HG03469 (cell line): ENCODE results near the gene CAD.

Experiments used
- ATAC-seq: cut with Tn5 transposase; IDR thresholded peaks from one replicate; pipeline ENCODE4 v1.9.1; 2021; ENCODE audit warnings: mild to moderate bottlenecking, moderate library complexity, moderate number of reproducible peaks; ENCODE audit not compliant: unreplicated experiment

The CAD gene

DNA sequence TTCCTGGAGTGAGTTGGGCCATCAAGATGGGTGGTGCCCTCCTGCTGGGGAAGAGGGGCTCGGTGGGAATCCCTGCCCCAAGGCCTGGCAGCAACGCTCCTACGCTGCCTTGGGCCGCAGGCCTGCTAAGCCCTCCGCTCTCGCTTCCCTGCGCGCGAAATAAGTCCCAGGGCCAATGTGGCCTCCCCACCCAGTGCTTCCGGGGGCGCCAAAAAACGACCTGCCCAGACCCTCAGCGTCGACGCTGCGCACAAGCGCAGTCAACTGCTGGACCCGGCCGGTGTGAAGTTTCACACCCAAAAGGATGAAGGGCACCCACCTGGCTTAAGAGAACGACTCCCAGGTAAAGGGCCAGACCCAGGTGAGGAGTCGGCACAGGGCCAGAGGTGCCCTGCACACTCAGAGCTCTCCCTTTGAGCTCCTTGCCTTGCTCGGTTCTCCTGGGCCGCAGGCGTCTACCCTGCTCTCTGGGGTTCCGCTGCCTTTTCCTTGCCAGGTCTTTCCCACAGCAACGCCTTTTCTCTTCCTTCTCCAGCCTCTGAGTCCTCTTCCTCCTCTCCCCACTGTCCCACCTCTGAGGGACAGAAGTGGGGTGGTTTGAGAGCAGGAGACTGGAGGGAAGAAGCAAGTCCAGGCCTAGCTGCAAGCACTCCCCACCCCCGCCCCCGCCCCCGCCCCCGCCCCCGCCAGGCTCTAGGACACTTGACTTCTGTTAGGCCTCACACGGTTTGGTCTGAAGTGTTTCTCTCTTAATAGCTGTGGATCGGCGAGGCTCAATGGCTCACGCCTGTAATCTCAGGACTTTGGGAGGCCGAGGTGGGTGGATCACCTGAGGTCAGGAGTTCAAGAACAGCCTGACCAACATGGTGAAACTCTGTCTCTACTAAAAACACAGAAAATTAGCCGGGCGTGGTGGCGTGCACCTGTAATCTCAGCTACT is 58.3 kb downstream of the CAD start, which contains the start of gene DNAJC5G:
DNAJC5G (plus strand) TSS at position 223 of the 940 bp plus-strand sequence. CDS start 1,296 bp downstream, outside the sequence.
- ATAC-seq, result no peak

DNA sequence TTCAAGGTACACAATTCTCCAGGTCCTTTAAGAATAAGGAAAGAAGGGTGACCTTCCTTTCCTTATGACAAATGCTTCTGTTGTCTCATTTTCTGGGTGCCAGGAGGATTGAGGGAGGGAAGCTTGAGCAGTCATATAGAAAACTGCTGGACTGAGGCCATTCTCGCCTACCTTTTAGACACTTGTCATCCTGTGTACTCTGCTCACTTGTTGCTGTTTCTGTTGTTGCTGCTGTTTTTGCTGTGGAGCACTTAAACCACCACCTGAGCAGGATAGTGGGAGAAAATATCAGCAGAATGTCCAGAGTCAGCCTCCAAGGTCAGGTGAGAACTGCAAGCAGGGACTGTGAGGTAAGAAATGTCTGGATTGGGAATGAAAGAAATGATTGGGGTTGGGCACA is 60.8 kb downstream of the CAD start:
- ATAC-seq, result no peak

DNA sequence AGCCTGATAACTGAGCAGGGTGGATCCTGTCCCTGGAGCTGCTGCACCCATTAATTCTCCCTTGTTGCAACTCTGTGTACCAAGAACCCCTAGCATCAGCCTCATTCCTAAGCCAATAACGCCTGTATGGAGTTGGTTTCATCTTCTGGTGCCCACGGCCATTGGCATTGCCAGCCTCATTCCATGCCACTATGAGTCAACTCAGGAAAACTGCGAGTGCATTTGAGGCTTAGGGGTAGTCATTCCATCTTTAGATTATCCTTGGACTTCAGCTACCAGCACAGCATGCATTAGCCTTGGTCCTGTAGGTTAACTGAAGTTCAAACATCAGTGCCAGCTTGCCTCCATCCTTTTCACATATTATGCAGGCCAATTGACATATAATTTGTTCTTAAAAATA is 63.7 kb downstream of the CAD start:
- ATAC-seq, result no peak

DNA sequence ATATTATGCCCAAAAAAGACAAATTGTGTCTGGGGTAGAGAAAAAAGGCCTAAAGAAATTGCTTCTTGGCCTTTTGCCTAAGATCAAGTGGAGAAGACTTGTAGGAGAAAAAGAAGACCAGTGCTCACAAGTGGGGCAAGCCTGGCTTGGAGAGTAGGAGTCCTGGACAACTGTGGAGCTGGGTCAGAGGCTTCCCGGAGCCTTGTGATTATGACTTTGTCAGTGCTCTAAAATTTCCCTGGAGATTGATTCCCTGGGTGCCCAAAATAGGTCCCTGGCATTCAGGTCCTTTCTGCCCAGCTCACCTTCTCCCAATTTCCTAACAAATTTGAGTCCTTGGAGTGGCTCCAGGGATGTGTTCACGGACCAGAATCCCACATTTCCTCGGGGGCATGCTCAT is 64.3 kb downstream of the CAD start:
- no peak for ATAC-seq

DNA sequence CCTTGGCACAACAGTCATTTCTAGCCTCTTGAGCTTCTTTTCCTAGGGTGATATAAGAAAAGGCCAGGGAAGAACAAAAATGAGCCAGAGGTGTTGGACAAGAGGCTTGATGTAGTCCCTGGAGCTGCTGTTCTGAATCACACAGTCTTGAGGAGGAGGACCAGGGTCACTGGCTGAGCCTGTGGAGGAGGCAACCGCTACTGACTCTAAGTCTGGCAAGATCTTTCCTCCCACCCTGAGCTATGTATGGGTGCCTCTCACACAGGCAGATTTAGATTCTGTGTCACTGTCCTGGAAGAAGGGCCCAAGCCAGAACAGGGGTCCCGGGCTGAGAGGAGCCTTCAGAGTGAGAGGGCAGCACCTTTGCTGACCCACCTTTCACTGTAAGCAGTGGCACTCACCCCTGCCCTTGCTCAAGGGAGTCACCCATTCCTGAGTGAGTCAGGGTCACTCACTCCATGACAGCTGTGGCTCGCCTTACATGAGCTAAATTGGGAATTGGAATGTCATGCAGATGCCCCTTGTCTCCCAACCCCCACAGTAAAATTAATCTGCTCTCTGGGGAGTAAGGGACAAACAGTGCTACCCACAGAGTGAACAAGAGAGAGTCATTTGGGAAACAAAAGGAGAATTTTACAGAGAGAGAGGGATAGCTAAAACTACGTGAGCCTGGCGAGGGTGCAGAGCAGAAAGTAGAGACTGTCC is 64.8 kb downstream of the CAD start, which contains the start of gene TRIM54:
TRIM54 (plus strand) TSS at position 575 of the 705 bp plus-strand sequence. CDS start 303 bp downstream, outside the sequence.
- no peak for ATAC-seq

DNA sequence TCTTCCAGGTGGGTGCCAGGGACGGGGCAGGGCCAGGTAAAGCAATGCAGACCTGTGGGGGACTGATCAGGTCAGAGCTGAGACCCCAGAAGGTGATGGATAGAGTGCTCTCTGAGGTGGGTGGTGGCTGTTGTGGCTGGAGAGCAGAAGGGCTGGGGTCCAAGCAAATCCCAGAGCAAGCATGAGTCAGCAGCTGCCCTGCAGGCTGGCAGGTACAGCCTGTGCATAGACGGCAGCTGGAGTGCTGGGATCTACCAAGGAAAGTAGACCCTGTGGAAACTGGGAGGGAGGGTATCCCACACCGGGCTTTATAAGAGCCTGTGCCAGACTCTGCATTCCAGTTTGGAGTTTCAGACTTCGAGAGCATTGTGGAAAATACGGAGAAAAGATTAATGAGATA is 65.7 kb downstream of the CAD start:
- no peak for ATAC-seq

DNA sequence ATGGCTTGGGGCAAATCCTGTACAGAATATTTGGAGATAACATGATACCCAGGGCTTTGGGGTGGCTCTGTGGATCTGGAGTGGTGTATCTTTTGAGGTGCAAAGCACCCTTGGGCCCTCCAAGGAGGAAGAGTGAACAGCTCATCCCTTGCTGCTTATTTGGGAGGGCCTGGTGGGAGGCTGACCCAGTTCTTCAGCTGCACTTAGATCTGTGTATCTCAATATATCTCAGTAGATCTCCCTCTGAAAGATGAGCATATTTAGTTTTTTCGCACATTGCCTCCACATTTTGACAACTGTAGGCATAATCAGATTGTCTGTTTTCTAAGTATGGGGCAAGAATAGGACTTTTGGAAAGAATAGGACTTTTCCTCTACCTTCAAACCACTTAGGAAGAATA is 67.8 kb downstream of the CAD start:
- ATAC-seq, result no peak

DNA sequence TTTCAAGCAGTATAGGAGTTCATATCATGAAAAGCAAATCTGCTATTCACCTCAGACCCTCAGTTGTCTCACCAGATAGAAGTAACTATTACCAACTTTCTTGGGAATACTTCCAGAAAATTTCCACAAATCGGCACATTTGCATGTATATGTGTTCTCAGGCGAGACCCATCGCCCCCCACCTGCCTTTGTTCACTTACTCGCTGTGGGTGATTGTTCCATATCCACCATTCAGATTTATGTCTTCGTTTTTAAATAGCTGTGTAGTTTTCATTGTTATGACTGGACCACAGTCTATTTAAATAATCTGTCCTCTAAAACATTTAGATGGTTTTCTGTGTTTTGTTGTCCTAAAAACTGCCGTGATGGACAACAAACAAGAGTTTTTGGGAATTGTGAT is 68.3 kb downstream of the CAD start:
- no peak for ATAC-seq

DNA sequence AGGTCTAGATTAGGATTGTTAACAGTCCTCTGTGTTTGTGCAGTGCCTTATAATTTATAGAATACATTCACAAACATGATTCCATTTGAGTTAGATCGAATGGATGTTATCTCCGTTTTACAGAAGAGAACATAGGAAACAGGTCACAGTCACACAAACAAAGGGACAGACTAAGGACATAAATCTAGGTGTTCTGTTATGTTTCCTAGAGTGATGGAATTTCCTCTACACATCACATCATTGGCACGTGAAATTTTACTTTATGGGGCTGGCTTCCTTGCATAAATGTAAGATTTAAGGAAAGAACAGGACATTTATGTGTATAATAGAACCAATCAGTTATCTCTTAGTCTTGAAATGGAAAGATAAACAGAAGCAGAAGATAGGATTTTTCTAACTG is 71.4 kb downstream of the CAD start:
- ATAC-seq, result no peak

DNA sequence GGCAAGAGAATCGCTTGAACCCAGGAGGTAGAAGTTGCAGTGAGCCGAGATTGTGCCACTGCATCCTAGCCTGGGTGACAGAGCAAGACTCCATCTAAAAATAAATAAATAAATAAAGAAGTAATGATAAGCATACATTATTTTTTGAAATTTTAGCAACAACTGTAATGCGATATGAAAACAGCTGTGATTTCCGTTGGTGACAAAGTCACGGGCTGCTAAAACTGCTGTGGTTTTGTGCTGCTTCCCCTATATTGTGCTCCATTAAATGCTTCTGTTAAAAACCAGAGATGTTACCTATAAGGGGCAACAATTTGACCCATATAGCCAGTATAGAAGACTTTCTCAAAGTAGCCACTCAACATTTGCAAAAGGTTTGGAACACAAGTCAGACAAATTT is 73.4 kb downstream of the CAD start:
- no peak for ATAC-seq

DNA sequence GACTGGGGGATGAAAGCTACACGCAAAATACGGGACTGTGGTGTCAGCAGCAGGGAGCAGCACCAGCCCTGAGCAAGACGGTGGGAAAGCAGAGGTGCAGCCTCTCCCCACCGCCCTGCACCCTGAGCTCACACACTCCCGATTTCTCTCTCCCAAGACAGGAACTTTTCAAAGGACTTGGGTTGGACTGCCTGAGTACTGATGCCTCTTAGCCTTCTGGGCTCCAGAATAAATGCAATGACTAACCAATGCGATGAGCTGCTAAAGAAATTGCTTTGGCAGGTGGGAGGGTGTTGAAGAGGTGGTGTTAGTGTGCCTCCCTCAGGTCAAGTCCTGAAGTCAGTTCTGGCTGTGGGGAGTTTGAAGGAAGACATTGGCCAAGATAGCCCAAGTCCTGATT is 74.7 kb downstream of the CAD start:
- no peak for ATAC-seq
